Panc1 (cell line): ENCODE measurements around the gene TNFAIP3.

Source experiments
- POLR2AphosphoS5 ChIP-seq: IDR thresholded peaks from 2 replicates; pipeline ENCODE4 v1.6.1; 2012; ENCODE audit warnings: mild to moderate bottlenecking, low read depth, low read length, moderate library complexity
- SIN3A ChIP-seq: IDR thresholded peaks from 2 replicates; pipeline ENCODE4 v1.6.1; 2012; ENCODE audit warnings: low read depth, mild to moderate bottlenecking, low read length, moderate library complexity, borderline replicate concordance; ENCODE audit not compliant: insufficient read depth
- TCF7L2 ChIP-seq: IDR thresholded peaks from 2 replicates; pipeline ENCODE4 v1.6.1; 2011; ENCODE audit warnings: mild to moderate bottlenecking, low read depth, low read length, inconsistent platforms
- TF ChIP-seq, protein P1 (sequence below): fragments of 450-650 bp; IDR thresholded peaks from 2 replicates; pipeline ENCODE4 v1.5.1; 2017; ENCODE audit warnings: mild to moderate bottlenecking
- TF ChIP-seq, protein P2 (sequence below), 2 experiments: IDR thresholded peaks; 2 replicates each; pipeline ENCODE4 v1.6.1; 2011 to 2012; ENCODE audit warnings: low read depth in 2 of 2, control low read depth in 1 of 2, low read length in 1 of 2, mild to moderate bottlenecking in 1 of 2, moderate library complexity in 1 of 2; ENCODE audit not compliant: insufficient read depth in 1 of 2

DNA sequence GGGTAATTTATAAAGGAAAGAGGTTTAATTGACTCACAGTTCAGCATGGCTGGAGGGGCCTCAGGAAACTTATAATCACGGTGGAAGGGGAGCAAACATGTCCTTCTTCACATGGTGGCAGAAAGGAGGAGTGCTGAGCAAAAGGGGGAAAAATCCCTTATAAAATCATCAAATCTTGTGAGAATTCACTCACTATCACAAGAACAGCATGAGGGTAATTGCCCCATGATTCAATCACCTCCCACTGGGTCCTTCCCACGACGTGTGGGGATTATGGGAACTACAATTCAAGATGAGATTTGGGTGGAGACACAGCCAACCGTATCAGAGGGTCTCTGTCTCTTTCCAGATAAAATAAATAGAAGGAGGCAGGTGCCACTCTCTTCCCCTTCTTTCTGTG lies 48.7 kb downstream of the TNFAIP3 start:
- TF ChIP-seq, protein P1, sequence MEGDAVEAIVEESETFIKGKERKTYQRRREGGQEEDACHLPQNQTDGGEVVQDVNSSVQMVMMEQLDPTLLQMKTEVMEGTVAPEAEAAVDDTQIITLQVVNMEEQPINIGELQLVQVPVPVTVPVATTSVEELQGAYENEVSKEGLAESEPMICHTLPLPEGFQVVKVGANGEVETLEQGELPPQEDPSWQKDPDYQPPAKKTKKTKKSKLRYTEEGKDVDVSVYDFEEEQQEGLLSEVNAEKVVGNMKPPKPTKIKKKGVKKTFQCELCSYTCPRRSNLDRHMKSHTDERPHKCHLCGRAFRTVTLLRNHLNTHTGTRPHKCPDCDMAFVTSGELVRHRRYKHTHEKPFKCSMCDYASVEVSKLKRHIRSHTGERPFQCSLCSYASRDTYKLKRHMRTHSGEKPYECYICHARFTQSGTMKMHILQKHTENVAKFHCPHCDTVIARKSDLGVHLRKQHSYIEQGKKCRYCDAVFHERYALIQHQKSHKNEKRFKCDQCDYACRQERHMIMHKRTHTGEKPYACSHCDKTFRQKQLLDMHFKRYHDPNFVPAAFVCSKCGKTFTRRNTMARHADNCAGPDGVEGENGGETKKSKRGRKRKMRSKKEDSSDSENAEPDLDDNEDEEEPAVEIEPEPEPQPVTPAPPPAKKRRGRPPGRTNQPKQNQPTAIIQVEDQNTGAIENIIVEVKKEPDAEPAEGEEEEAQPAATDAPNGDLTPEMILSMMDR, result 0 out of 2 replicates have a peak, but pooled peaks have one; percentile 8
- TF ChIP-seq SIN3A (no peak), POLR2AphosphoS5 (no peak), TCF7L2 (no peak)
- TF ChIP-seq, protein P2, sequence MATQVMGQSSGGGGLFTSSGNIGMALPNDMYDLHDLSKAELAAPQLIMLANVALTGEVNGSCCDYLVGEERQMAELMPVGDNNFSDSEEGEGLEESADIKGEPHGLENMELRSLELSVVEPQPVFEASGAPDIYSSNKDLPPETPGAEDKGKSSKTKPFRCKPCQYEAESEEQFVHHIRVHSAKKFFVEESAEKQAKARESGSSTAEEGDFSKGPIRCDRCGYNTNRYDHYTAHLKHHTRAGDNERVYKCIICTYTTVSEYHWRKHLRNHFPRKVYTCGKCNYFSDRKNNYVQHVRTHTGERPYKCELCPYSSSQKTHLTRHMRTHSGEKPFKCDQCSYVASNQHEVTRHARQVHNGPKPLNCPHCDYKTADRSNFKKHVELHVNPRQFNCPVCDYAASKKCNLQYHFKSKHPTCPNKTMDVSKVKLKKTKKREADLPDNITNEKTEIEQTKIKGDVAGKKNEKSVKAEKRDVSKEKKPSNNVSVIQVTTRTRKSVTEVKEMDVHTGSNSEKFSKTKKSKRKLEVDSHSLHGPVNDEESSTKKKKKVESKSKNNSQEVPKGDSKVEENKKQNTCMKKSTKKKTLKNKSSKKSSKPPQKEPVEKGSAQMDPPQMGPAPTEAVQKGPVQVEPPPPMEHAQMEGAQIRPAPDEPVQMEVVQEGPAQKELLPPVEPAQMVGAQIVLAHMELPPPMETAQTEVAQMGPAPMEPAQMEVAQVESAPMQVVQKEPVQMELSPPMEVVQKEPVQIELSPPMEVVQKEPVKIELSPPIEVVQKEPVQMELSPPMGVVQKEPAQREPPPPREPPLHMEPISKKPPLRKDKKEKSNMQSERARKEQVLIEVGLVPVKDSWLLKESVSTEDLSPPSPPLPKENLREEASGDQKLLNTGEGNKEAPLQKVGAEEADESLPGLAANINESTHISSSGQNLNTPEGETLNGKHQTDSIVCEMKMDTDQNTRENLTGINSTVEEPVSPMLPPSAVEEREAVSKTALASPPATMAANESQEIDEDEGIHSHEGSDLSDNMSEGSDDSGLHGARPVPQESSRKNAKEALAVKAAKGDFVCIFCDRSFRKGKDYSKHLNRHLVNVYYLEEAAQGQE (IDR thresholded peaks at IDR 0.05; ENCODE audit: insufficient read depth in 1 of 2, low read depth in 2 of 2, low read length in 1 of 2), result no peak
